Measurements from ENCODE around the gene PRDM5. TPM values are rescaled to one million over a fixed set of nuclear protein-coding genes. Genes with fewer than 3 reads are reported as not detected.
"Not testable (repeated sequence)": the region's sequence is repeated elsewhere in the genome, so short reads cannot be mapped to it uniquely, and the experiment has no call there.

PRDM5 gene
- total and polyA plus RNA-seq, 5 donors, result 2.4 to 20.3 (median 16.5) TPM

- no peaks in the 10 kb centered on the region for H3K27me3 ChIP-seq (ENCODE audit: control insufficient read depth, insufficient read depth)
- no peak for ATAC-seq
- over 99% methylated on average over 5 of the region's 5 CpGs for WGBS
Observed at GRCh38 chr4:120750152-120750525, 172.4 kb downstream of the PRDM5 start.

GRCh38 chr4:120749445-120750151 is 172.9 kb downstream of the PRDM5 start:
- Histone ChIP-seq H3K4me3 (ENCODE audit: low read length) (no peak overlapping the region), H3K27me3 (ENCODE audit: control insufficient read depth, insufficient read depth) (no peaks in the 10 kb centered on the region), H3K4me1 (ENCODE audit: control insufficient read depth, insufficient read depth, low read length) (no peaks in the 10 kb centered on the region), H3K27ac (ENCODE audit: low read length) (no peak overlapping the region), H3K9me3 (ENCODE audit: control insufficient read depth, low read length) (peaks cover 1% of the 10 kb centered on the region)
- intact Hi-C loops (cut with DNase I), result no loop called here
- 87% methylated on average over 6 of the region's 6 CpGs for WGBS
- DNase-seq, result no peak
- ATAC-seq, result no peak

More at GRCh38 chr4:120750152-120750525, 172.4 kb downstream of the PRDM5 start:
- intact Hi-C loops (cut with DNase I), result no loop called here
- no peaks in the 10 kb centered on the region for H3K4me1 ChIP-seq (ENCODE audit: control insufficient read depth, insufficient read depth, low read length)
- H3K27ac ChIP-seq (ENCODE audit: low read length), result no peak overlapping the region
- peaks cover 1% of the 10 kb centered on the region for H3K9me3 ChIP-seq (ENCODE audit: control insufficient read depth, low read length)
- H3K4me3 ChIP-seq (ENCODE audit: low read length), result no peak overlapping the region
- no peak for DNase-seq

GRCh38 chr4:120741636-120742035 is 180.9 kb downstream of the PRDM5 start:
- H3K9me3 ChIP-seq (ENCODE audit: control insufficient read depth, low read length); intact Hi-C loops (cut with DNase I); H3K27ac ChIP-seq (ENCODE audit: low read length); H3K4me1 ChIP-seq (ENCODE audit: control insufficient read depth, insufficient read depth, low read length); ATAC-seq; H3K27me3 ChIP-seq (ENCODE audit: control insufficient read depth, insufficient read depth); DNase-seq; H3K4me3 ChIP-seq (ENCODE audit: low read length): not testable (repeated sequence)
- 86% methylated on average over 9 of the region's 9 CpGs for WGBS

- no peaks in the 10 kb centered on the region for H3K9me3 ChIP-seq (ENCODE audit: control insufficient read depth, low read length)
- DNase-seq, result no peak
- ATAC-seq, result peak in 1 of 2 donors; percentile 18
- intact Hi-C loops (cut with DNase I), result no loop called here
- H3K27me3 ChIP-seq (ENCODE audit: control insufficient read depth, insufficient read depth), result no peaks in the 10 kb centered on the region
- no peak overlapping the region for H3K4me3 ChIP-seq (ENCODE audit: low read length)
- H3K4me1 ChIP-seq (ENCODE audit: control insufficient read depth, insufficient read depth, low read length), result peaks cover 4% of the 10 kb centered on the region
- WGBS, result 71% methylated on average over 9 of the region's 9 CpGs
- H3K27ac ChIP-seq (ENCODE audit: low read length), result no peak overlapping the region
Observed at GRCh38 chr4:120736312-120736711, 186.2 kb downstream of the PRDM5 start.

GRCh38 chr4:120733968-120734367 is 188.6 kb downstream of the PRDM5 start:
- intact Hi-C loops (cut with DNase I), result no loop called here
- ATAC-seq, result no peak
- WGBS, result 87% methylated on average over 4 of the region's 4 CpGs

GRCh38 chr4:120733054-120733453 is 189.5 kb downstream of the PRDM5 start:
- no peak overlapping the region for H3K27ac ChIP-seq (ENCODE audit: low read length)
- ATAC-seq (no peak), DNase-seq (no peak)
- no peak overlapping the region for H3K4me3 ChIP-seq (ENCODE audit: low read length)
- no peaks in the 10 kb centered on the region for H3K9me3 ChIP-seq (ENCODE audit: control insufficient read depth, low read length)
- peaks cover 4% of the 10 kb centered on the region for H3K4me1 ChIP-seq (ENCODE audit: control insufficient read depth, insufficient read depth, low read length)
- H3K27me3 ChIP-seq (ENCODE audit: control insufficient read depth, insufficient read depth), result no peaks in the 10 kb centered on the region
- intact Hi-C loops (cut with DNase I), result no loop called here
- 77% methylated on average over 2 of the region's 2 CpGs for WGBS

More at GRCh38 chr4:120733968-120734367, 188.6 kb downstream of the PRDM5 start:
- no peak overlapping the region for H3K27ac ChIP-seq (ENCODE audit: low read length)
- H3K27me3 ChIP-seq (ENCODE audit: control insufficient read depth, insufficient read depth), result no peaks in the 10 kb centered on the region
- H3K9me3 ChIP-seq (ENCODE audit: control insufficient read depth, low read length), result no peaks in the 10 kb centered on the region
- H3K4me1 ChIP-seq (ENCODE audit: control insufficient read depth, insufficient read depth, low read length), result peaks cover 4% of the 10 kb centered on the region
- no peak overlapping the region for H3K4me3 ChIP-seq (ENCODE audit: low read length)
- DNase-seq, result peak in 1 of 3 donors; percentile 32

- H3K27ac ChIP-seq (ENCODE audit: low read length), result no peak overlapping the region
- H3K4me1 ChIP-seq (ENCODE audit: control insufficient read depth, insufficient read depth, low read length), result peaks cover 4% of the 10 kb centered on the region
- H3K4me3 ChIP-seq (ENCODE audit: low read length), result no peak overlapping the region
- no peaks in the 10 kb centered on the region for H3K9me3 ChIP-seq (ENCODE audit: control insufficient read depth, low read length)
- ATAC-seq (peak in 1 of 2 donors; percentile 22), DNase-seq (no peak)
- intact Hi-C loops (cut with DNase I), result no loop called here
- H3K27me3 ChIP-seq (ENCODE audit: control insufficient read depth, insufficient read depth), result no peaks in the 10 kb centered on the region
- WGBS, result 73% methylated on average over 3 of the region's 3 CpGs
Observed at GRCh38 chr4:120731561-120731960, 191.0 kb downstream of the PRDM5 start.

- Histone ChIP-seq H3K27ac (ENCODE audit: low read length) (no peak overlapping the region), H3K9me3 (ENCODE audit: control insufficient read depth, low read length) (no peaks in the 10 kb centered on the region), H3K4me1 (ENCODE audit: control insufficient read depth, insufficient read depth, low read length) (peaks cover 4% of the 10 kb centered on the region), H3K27me3 (ENCODE audit: control insufficient read depth, insufficient read depth) (no peaks in the 10 kb centered on the region), H3K4me3 (ENCODE audit: low read length) (no peak overlapping the region)
- no peak for DNase-seq
- 60% methylated on average over 4 of the region's 4 CpGs for WGBS
- peak in 1 of 2 donors; percentile 55 for ATAC-seq
- intact Hi-C loops (cut with DNase I), result no loop called here
Observed at GRCh38 chr4:120730777-120731320, 191.7 kb downstream of the PRDM5 start.

GRCh38 chr4:120728892-120729675 is 193.4 kb downstream of the PRDM5 start:
- no peak overlapping the region for H3K4me3 ChIP-seq (ENCODE audit: low read length)
- no peak overlapping the region for H3K27ac ChIP-seq (ENCODE audit: low read length)
- no peak for ATAC-seq
- H3K4me1 ChIP-seq (ENCODE audit: control insufficient read depth, insufficient read depth, low read length), result peaks cover 3% of the 10 kb centered on the region
- H3K9me3 ChIP-seq (ENCODE audit: control insufficient read depth, low read length), result no peaks in the 10 kb centered on the region
- DNase-seq, result no peak
- intact Hi-C loops (cut with DNase I), result loop anchor here in 1 of 4 donors (10.0 kb wide), 1 partner anchor 186 kb away; no protein-coding TSS in a partner anchor
- H3K27me3 ChIP-seq (ENCODE audit: control insufficient read depth, insufficient read depth), result no peaks in the 10 kb centered on the region
- WGBS, result 89% methylated on average over 4 of the region's 4 CpGs

GRCh38 chr4:120725639-120726580 is 196.6 kb downstream of the PRDM5 start:
- no peaks in the 10 kb centered on the region for H3K9me3 ChIP-seq (ENCODE audit: control insufficient read depth, low read length)
- DNase-seq (peak in 1 of 3 donors; percentile 24), ATAC-seq (peak in 1 of 2 donors; percentile 50)
- no peaks in the 10 kb centered on the region for H3K27me3 ChIP-seq (ENCODE audit: control insufficient read depth, insufficient read depth)
- H3K4me1 ChIP-seq (ENCODE audit: control insufficient read depth, insufficient read depth, low read length), result no peaks in the 10 kb centered on the region
- intact Hi-C loops (cut with DNase I), result loop anchor here in 1 of 4 donors (10.0 kb wide), 1 partner anchor 189 kb away; no protein-coding TSS in a partner anchor
- WGBS, result 68% methylated on average over 6 of the region's 6 CpGs
- no peak overlapping the region for H3K4me3 ChIP-seq (ENCODE audit: low read length)
- H3K27ac ChIP-seq (ENCODE audit: low read length), result no peak overlapping the region
